Naive thymus-derived CD8-positive, alpha-beta T cell (primary cell): ENCODE results near the gene SLIT3. TPM values are rescaled to one million over a fixed set of nuclear protein-coding genes. Genes with fewer than 3 reads are reported as not detected.

Experiments
- ATAC-seq, 2 donors: fragments of 150-1000 bp; cut with Tn5 transposase in 1 of 2; sonication (Bioruptor Pico), chemical (Tn5 transposase) in 1 of 2; 1 replicate in 1 of 2; 2 replicates in 1 of 2; pipeline ENCODE4 v1.10.0; 2021; ENCODE audit warnings: mild to moderate bottlenecking in 2 of 2, moderate library complexity in 2 of 2
- POLR2A ChIA-PET: fragments of 350-600 bp; sonication (Branson Sonifier 250); formaldehyde crosslinking; loops from one replicate; lab custom pipeline; 2021; ENCODE audit warnings: antibody characterized with exemption; lab: Charles Lee
- DNase-seq, 10 donors: peaks; one replicate each; pipeline versions ENCODE4 v3.0.0 to v3.0.0-alpha.2; 2020 to 2022
- H3K27ac Mint-ChIP-seq, 10 donors: one replicate each; pipeline ENCODE4 v1.8.0; 2020 to 2022; ENCODE audit warnings: mild to moderate bottlenecking in 10 of 10, mixed read lengths in 10 of 10, moderate library complexity in 4 of 10, inconsistent platforms in 1 of 10
- H3K27me3 Mint-ChIP-seq, 5 donors: one replicate each; pipeline ENCODE4 v1.8.0; 2021 to 2022; ENCODE audit warnings: mixed read lengths in 5 of 5
- H3K36me3 Mint-ChIP-seq, 3 donors: one replicate each; pipeline ENCODE4 v1.8.0; 2020 to 2022; ENCODE audit warnings: mixed read lengths in 3 of 3, mild to moderate bottlenecking in 2 of 3, inconsistent platforms in 1 of 3
- H3K4me1 Mint-ChIP-seq, 4 donors: one replicate each; pipeline ENCODE4 v1.8.0; 2021 to 2022; ENCODE audit warnings: mixed read lengths in 4 of 4
- H3K4me3 Mint-ChIP-seq, 10 donors: one replicate each; pipeline ENCODE4 v1.8.0; 2020 to 2022; ENCODE audit warnings: mild to moderate bottlenecking in 10 of 10, mixed read lengths in 10 of 10, moderate library complexity in 6 of 10, inconsistent platforms in 1 of 10
- H3K9me3 Mint-ChIP-seq, 9 donors: one replicate each; pipeline ENCODE4 v1.8.0; 2020 to 2022; ENCODE audit warnings: mixed read lengths in 9 of 9, mild to moderate bottlenecking in 3 of 9, inconsistent platforms in 1 of 9, moderate library complexity in 1 of 9
- polyA plus RNA-seq, 3 donors: library from polyadenylated mRNA; unstranded; fragments of 300-500 nt; fragmentation: Illumina TruSeq; gene quantifications; one replicate each; pipeline ENCODE4 v1.2.3, GENCODE V29; 2021
- total RNA-seq, 8 experiments: library from RNA in 2 of 8; stranded (reverse) in 2 of 8; gene quantifications; one replicate each; pipeline ENCODE4 v1.2.3 and lab custom pipeline; 2021 to 2026

The SLIT3 gene
- total and polyA plus RNA-seq, 5 experiments from 2014 or later: not detected

DNA sequence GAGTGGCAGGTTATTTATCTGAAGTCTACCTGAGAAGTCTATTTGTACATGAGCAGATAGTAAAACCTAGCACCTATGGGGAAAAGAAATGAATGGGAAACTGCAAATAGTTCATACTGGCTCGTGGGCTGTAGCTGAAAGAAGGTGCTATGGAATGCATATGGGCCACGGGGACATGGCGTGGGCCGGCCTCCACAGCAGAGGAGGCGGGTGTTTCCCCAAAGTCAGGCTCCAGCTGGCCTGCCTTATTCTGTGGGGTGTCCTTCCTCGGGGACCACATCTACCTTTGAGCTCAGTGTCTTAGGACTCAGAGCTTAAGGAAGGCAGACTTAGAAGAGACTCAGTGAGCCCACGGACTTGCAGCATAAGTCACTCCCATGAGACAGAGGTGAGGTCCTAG is 371.3 kb downstream of the SLIT3 start:
- no peaks in the 10 kb centered on the region for H3K36me3 Mint-ChIP-seq
- no peaks in the 10 kb centered on the region for H3K9me3 Mint-ChIP-seq
- H3K4me3 Mint-ChIP-seq: no peak overlapping the region
- no peak for DNase-seq
- POLR2A ChIA-PET: no interaction called here
- ATAC-seq: no peak
- peaks cover 1 to 19% (median 6%) of the 10 kb centered on the region in 5 donors for H3K27me3 Mint-ChIP-seq
- no peaks in the 10 kb centered on the region for H3K4me1 Mint-ChIP-seq
- H3K27ac Mint-ChIP-seq: no peak overlapping the region

DNA sequence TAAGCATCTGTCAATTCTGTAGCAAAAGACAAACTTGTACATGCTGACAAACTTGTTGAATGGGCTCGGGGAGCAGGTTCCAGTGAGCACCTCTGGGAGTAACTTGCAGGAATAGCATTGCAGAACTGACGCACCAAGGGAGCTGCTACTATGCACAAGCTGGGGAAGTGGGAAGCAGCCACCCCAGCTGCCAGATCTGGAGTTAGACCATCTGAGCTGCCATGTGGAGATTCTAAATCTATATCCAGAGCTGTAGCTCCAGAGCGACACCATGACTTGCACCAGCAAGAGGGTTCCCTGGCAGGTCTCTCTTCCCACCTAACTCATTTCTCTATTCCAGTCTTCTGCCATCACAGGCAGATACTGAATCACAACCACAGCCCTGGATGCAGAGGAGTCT is 375.8 kb downstream of the SLIT3 start:
- Mint-ChIP-seq H3K4me3 (no peak overlapping the region), H3K4me1 (peaks cover 0 to 6% (median under 1%) of the 10 kb centered on the region in 4 donors), H3K27ac (no peak overlapping the region), H3K36me3 (no peaks in the 10 kb centered on the region), H3K9me3 (no peaks in the 10 kb centered on the region), H3K27me3 (peaks cover 12 to 27% (median 20%) of the 10 kb centered on the region in 5 donors)
- DNase-seq (no peak), ATAC-seq (no peak)
- POLR2A ChIA-PET: no interaction called here

DNA sequence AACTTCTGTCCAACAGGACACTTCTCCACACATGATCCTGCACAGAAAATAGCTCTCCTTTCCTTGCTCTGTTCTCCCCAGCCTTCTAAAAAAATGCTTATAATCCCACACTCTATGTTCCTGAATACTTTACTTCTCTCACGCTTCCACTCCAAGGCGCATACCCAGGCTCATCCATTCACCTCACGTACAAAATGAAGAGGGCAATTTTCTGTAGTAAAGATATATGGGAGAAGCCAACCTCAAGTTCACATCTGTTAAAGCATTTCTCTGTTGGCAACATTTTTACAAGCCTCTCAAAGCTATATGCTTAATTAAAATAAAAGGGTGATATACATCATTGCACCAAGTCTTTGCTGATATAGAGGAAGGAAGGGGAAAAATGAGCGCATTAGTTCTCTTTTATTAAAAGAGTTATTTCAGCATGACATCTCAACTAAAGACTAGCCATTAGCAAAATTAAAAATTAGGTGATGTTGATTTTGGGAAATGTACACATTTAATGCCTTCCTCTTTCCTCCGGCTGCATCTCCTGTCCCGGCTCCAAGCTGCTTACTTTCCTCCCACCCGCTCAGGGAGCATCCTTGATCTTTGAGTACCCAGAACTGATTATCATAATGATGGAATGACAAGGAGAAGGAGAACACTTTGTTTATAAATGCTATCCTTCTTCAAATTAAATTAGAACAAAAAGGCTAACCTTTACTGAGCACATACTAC is 379.6 kb downstream of the SLIT3 start:
- no peak for DNase-seq
- Mint-ChIP-seq H3K27me3 (peaks cover 21 to 35% (median 27%) of the 10 kb centered on the region in 5 donors), H3K36me3 (no peaks in the 10 kb centered on the region), H3K27ac (no peak overlapping the region), H3K4me3 (no peak overlapping the region), H3K4me1 (peaks cover 0 to 8% (median under 1%) of the 10 kb centered on the region in 4 donors), H3K9me3 (no peaks in the 10 kb centered on the region)
- no peak for ATAC-seq
- POLR2A ChIA-PET: no interaction called here

DNA sequence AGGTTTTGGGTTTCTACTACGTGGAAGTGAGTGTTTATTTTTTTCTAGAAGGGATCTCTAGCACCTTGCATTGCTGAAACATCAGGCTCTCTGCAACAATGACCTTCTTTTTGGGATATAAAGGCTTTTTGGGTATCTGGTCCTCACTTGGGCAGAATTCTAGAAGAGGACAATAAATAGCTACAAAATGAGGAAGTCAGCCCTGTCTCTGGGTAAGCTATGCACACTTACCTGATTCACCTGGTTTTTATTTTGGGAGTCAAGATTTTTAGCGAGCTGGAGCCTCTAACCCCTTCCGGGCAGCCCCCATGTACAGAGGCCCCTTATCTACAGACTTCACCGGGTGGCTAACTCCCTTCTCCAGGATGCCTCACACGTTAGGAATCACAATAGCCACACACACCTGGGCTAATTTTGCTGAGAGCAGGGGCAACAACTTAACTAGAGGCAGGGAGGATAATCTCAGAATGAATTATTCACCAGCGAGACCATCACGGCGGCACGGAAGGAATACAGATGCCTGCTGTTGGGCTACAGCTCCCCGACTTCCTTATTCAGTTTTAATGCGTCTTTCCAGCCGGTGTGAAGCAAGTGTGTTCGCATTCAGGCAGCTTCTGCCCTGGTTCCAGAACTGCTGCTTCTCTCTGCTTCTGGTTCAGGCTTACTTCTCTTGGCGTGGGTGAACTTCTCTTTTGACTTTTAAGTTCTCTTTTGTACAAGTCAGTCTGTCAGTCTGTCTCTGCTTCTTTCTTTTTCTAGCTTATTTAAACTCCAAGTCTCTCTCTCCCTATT is 380.7 kb downstream of the SLIT3 start:
- no peak for ATAC-seq
- no peaks in the 10 kb centered on the region for H3K36me3 Mint-ChIP-seq
- H3K4me1 Mint-ChIP-seq: peaks cover 0 to 8% (median under 1%) of the 10 kb centered on the region in 4 donors
- peaks cover 21 to 35% (median 27%) of the 10 kb centered on the region in 5 donors for H3K27me3 Mint-ChIP-seq
- no peak overlapping the region for H3K27ac Mint-ChIP-seq
- no peak overlapping the region for H3K4me3 Mint-ChIP-seq
- POLR2A ChIA-PET: no interaction called here
- no peaks in the 10 kb centered on the region for H3K9me3 Mint-ChIP-seq
- no peak for DNase-seq

DNA sequence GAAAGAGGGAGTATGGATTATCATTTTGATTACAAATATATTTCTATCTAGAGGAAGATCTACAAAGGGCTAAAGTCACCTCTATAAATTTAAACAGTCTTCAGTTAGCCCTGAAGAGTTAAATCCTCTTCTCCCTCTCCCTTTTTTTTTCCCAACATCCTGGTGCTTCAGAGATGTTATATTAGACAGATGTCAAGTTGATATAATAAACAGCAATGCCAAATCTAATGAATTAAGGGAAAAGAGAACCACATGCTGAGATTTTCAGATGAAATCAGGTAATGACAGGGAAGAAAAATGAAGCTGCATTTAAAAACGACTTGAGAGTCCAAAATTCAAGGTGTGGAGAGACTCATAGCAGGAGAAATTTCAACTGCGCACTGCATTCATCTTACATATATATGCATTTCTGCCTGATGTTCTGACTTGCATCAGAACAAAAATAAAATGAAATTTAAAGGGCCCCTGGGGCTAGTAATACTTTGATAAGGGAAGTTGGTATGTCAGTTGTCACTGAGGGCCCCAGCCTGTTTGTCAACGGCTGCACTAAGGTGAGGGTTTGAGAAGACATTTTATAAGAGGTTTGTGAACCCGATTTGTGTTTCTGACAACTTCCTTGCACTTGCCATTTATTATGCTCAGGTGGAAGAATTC is 382.9 kb downstream of the SLIT3 start:
- DNase-seq: no peak
- POLR2A ChIA-PET: no interaction called here
- H3K4me3 Mint-ChIP-seq: no peak overlapping the region
- H3K27me3 Mint-ChIP-seq: peaks cover 23 to 29% (median 28%) of the 10 kb centered on the region in 5 donors
- no peaks in the 10 kb centered on the region for H3K36me3 Mint-ChIP-seq
- no peak for ATAC-seq
- no peaks in the 10 kb centered on the region for H3K9me3 Mint-ChIP-seq
- no peak overlapping the region for H3K27ac Mint-ChIP-seq
- peaks cover 0 to 8% (median under 1%) of the 10 kb centered on the region in 4 donors for H3K4me1 Mint-ChIP-seq

DNA sequence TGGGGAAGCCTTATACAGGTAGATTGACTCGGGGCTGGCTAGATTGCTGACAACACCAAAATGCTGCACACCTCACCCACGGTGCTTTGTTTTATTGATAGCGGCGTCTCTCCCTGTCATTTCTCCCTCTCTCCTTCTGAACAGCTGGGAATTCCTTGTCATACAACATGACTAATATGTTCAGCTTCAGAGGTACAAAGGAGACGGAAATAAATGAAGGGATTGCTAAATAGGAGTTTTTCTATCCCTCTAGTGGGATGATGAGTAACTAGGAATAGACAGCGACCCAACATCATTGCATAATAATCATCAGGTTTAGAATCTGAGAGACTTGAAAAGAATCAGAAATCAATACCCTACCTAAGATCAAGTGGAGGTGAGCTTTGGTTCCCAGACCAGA is 384.1 kb downstream of the SLIT3 start:
- Mint-ChIP-seq H3K4me1 (peaks cover 0 to 8% (median under 1%) of the 10 kb centered on the region in 4 donors), H3K36me3 (no peaks in the 10 kb centered on the region), H3K27ac (no peak overlapping the region), H3K9me3 (no peaks in the 10 kb centered on the region), H3K4me3 (no peak overlapping the region), H3K27me3 (peaks cover 23 to 31% (median 24%) of the 10 kb centered on the region in 5 donors)
- ATAC-seq (no peak), DNase-seq (no peak)
- POLR2A ChIA-PET: no interaction called here

DNA sequence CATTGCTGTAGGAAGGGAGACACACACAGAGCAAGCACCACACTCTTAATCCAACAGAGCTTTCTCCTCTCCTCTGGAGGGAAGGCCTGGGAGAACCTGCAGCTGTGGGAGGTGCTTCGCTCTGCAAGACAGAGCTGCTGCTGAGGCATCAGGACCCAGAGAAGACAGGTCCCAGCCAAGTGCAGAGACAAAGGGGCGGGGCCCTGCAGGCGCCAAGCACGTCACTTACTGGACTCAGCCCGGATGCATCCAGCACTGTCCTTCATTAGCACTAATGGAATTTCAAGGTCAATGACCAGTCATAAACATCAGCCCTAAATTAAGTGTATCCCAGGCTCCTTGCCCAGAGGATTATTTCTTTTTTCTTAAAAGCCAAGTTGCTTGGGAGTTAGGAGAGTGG is 384.7 kb downstream of the SLIT3 start:
- Mint-ChIP-seq H3K27me3 (peaks cover 17 to 28% (median 23%) of the 10 kb centered on the region in 5 donors), H3K4me1 (peaks cover 0 to 8% (median under 1%) of the 10 kb centered on the region in 4 donors), H3K27ac (no peak overlapping the region), H3K9me3 (no peaks in the 10 kb centered on the region), H3K4me3 (no peak overlapping the region), H3K36me3 (no peaks in the 10 kb centered on the region)
- DNase-seq: no peak
- ATAC-seq: no peak
- POLR2A ChIA-PET: no interaction called here

DNA sequence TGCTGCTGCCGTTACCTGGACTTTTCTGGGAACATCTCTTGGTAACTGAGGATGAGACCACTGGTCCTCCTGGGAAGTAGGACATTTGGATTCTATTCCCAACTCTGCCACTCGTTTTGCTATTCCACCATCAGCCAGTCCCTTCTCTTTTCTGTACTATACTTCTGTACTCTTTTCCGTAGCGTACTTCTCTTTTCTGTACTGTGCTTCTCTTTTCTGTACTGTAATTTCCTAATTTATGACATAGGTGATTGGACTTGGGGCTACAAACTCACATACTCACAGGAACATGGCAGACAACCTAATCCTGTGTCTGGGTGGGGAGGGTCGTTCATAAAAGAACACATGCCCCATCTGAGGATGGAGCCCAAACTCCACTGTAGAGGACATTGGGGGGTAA is 386.4 kb downstream of the SLIT3 start:
- Mint-ChIP-seq H3K4me1 (no peaks in the 10 kb centered on the region), H3K36me3 (no peaks in the 10 kb centered on the region), H3K27me3 (peaks cover 0 to 13% (median 11%) of the 10 kb centered on the region in 5 donors), H3K9me3 (no peaks in the 10 kb centered on the region), H3K27ac (no peak overlapping the region), H3K4me3 (no peak overlapping the region)
- DNase-seq (no peak), ATAC-seq (no peak)
- POLR2A ChIA-PET: no interaction called here

DNA sequence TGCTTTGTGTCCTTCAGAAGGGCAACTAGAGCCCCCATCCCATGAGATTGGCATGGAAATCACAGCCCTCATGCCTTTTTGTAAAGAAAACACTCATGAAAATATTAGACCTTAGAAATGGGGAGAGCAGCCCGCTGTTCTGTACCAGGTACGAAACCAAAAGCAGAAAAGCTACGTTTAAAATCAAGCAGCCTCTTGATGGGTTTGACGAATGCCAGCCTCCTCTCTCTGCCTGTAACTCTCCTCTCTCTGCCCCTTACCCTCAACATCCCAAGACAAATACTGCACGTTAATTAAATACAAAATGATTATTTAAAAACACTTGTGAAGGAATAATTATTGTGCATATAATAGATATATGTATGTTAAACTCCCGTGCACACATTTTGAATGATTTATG is 390.1 kb downstream of the SLIT3 start:
- no peaks in the 10 kb centered on the region for H3K36me3 Mint-ChIP-seq
- no peak overlapping the region for H3K4me3 Mint-ChIP-seq
- no peak overlapping the region for H3K27ac Mint-ChIP-seq
- H3K27me3 Mint-ChIP-seq: peaks cover 0 to 10% (median 6%) of the 10 kb centered on the region in 5 donors
- ATAC-seq: no peak
- H3K9me3 Mint-ChIP-seq: no peaks in the 10 kb centered on the region
- H3K4me1 Mint-ChIP-seq: no peaks in the 10 kb centered on the region
- DNase-seq: no peak
- POLR2A ChIA-PET: no interaction called here

DNA sequence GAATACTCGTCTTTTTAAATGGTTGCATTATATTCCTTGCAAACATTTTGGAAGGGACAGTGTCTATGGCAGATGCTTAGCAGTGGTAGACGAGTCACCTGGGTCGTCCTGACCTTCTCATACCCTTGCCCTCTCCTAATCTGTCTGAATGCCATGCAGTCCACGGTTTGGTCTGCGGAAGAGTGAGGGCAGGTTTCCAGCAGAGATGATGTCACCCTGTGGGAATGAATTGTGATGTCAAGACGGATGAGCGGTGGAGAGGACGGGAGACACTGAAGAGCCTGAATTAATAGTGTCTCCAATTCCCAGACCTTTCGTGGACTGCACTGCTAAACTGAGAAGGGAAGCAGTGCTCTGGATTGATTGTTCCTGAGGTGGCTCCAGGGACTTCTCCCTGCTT is 392.7 kb downstream of the SLIT3 start:
- H3K36me3 Mint-ChIP-seq: no peaks in the 10 kb centered on the region
- POLR2A ChIA-PET: no interaction called here
- no peak overlapping the region for H3K27ac Mint-ChIP-seq
- H3K4me3 Mint-ChIP-seq: no peak overlapping the region
- H3K9me3 Mint-ChIP-seq: no peaks in the 10 kb centered on the region
- H3K4me1 Mint-ChIP-seq: no peaks in the 10 kb centered on the region
- no peak for ATAC-seq
- H3K27me3 Mint-ChIP-seq: peaks cover 0 to 10% (median 4%) of the 10 kb centered on the region in 5 donors
- no peak for DNase-seq

DNA sequence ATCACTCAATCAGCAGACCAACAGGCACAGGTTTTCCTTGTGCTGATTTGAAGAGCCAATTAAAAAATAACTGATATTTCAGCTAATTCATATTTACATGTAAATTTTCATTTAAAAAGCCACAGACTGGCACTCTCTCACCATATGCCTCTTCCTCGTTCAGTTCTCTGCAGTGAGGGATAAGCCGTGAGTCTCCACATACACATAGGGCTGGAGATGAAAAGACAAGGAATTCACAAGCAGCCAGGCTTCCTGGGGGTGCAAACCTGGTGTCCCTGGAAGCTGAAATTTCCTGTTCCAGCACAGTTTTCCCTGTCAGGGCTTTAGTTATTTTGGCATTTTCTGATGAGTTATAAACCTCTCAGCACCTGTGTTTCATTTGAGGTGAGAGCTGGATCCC is 397.9 kb downstream of the SLIT3 start:
- Mint-ChIP-seq H3K27me3 (peaks cover 0 to 8% (median 0%) of the 10 kb centered on the region in 5 donors), H3K36me3 (no peaks in the 10 kb centered on the region), H3K4me3 (no peak overlapping the region), H3K9me3 (peaks cover 0 to 3% (median 0%) of the 10 kb centered on the region in 9 donors), H3K27ac (no peak overlapping the region), H3K4me1 (peaks cover 0 to 11% (median under 1%) of the 10 kb centered on the region in 4 donors)
- POLR2A ChIA-PET: no interaction called here
- ATAC-seq (no peak), DNase-seq (no peak)

DNA sequence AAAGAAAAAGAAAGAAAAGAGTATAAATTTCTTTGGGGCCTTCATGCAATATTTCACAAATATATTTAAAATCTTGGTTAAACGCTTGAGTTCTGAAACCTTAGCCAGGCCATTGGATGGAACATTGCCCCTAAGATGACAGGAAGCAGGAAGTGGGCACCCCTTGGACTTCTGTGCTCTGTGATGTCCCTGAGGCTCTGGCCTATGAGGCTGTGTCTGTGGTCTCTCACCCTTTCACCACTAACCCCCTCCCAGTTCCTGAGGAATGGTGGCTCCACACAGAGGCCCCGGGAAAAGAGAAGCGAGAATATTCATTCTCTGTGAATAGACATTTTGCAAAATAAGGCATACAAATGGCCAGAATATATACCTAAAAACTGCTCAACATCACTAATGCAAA is 401.3 kb downstream of the SLIT3 start:
- H3K4me1 Mint-ChIP-seq: peaks cover 0 to 11% (median under 1%) of the 10 kb centered on the region in 4 donors
- no peak for DNase-seq
- no peak for ATAC-seq
- peak overlapping the region in 1 of 10 donors; percentile 4 for H3K4me3 Mint-ChIP-seq
- POLR2A ChIA-PET: no interaction called here
- peaks cover 0 to 3% (median 0%) of the 10 kb centered on the region in 9 donors for H3K9me3 Mint-ChIP-seq
- no peaks in the 10 kb centered on the region for H3K36me3 Mint-ChIP-seq
- H3K27ac Mint-ChIP-seq: no peak overlapping the region
- H3K27me3 Mint-ChIP-seq: peaks cover 0 to 20% (median 6%) of the 10 kb centered on the region in 5 donors

DNA sequence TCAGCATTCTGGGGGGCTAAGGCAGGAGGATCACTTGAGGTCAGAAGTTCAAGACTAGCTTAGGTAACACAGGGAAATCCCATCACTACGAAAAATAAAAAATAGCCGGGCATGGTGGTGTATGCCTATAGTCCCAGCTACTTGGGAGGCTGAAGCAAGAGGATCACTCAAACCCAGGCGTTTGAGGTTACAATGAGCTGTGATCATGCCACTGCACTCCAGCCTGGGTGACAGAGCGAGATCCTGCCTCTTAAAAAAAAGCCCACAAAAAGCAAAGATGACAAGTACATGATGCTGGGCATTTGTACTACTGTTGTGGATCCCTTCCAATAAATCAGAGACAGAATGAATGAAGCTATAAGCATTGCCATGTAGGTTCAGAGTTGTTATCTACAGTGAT is 401.7 kb downstream of the SLIT3 start:
- H3K36me3 Mint-ChIP-seq: no peaks in the 10 kb centered on the region
- no peak for ATAC-seq
- peaks cover 0 to 3% (median 0%) of the 10 kb centered on the region in 9 donors for H3K9me3 Mint-ChIP-seq
- no peak overlapping the region for H3K4me3 Mint-ChIP-seq
- no peak overlapping the region for H3K27ac Mint-ChIP-seq
- H3K27me3 Mint-ChIP-seq: peaks cover 0 to 24% (median 6%) of the 10 kb centered on the region in 5 donors
- DNase-seq: no peak
- POLR2A ChIA-PET: no interaction called here
- H3K4me1 Mint-ChIP-seq: peaks cover 0 to 11% (median under 1%) of the 10 kb centered on the region in 4 donors
